ENCODE measurements around the gene WDR4.
"Not testable (repeated sequence)": the region's sequence is repeated elsewhere in the genome, so short reads cannot be mapped to it uniquely, and the experiment has no call there.

The WDR4 gene

GRCh38 chr21:42839271-42840231 lies 39.8 kb downstream of the WDR4 start:
- DNase-seq (ENCODE audit: low read depth in 2 of 2): no peak

- DNase-seq (ENCODE audit: low read depth in 2 of 2): not testable (repeated sequence)
Observed at GRCh38 chr21:42838212-42838690, 41.1 kb downstream of the WDR4 start.

- no peak for DNase-seq (ENCODE audit: low read depth in 2 of 2)
Observed at GRCh38 chr21:42837421-42838211, 41.7 kb downstream of the WDR4 start.

- no peak for DNase-seq (ENCODE audit: low read depth in 2 of 2)
Observed at GRCh38 chr21:42836767-42837301, 42.5 kb downstream of the WDR4 start.

DNA sequence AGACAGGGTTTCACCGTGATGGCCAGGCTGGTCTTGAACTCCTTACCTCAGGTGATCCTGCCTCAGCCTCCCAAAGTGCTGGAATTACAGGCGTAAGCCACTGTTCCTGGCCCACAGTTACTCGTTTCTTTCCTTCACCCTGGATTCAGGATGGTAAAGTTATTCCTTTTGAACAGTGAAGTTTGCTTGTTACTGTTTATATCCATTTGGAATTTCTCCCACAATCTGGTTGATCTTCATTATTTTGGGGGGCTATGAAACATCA lies 43.0 kb downstream of the WDR4 start:
- no peak for DNase-seq (ENCODE audit: low read depth in 2 of 2)

DNA sequence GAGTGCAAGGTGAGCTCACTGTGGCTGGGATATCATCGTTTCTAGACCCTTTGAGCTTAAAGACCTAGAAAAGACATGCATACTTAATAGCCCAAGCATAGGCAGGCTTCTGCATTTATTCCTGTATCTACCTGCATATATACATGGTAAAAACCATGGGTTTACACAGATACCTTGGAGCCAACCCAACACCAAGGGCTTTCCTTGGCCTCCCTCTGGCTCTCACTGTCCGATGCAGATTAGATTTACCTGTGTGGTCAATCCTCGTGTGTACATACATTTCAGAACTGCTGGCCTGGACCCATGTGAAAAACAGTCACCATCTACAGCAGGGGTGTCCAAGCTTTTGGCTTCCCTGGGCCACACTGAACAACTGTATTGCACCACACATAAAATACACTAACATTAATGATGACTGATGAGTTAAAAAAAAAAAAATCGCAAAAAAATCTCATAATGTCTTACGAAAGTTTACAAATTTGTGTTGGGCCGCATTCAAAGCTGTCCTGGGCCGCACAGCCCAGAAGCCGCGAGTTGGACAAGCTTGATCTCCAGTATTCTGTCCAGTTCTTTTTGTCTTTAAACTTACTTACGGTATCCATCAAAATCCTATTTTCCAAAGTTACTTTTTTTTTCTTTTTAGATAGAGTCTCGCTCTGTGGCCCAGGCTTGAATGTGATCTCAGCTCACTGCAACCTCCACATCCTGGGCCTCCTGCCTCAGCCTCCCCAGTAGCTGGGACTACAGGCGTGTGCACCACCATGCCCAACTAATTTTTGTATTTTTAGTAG lies 43.5 kb downstream of the WDR4 start:
- no peak for DNase-seq (ENCODE audit: low read depth in 2 of 2)

GRCh38 chr21:42835211-42835610 lies 44.1 kb downstream of the WDR4 start:
- no peak for DNase-seq (ENCODE audit: low read depth in 2 of 2)

DNA sequence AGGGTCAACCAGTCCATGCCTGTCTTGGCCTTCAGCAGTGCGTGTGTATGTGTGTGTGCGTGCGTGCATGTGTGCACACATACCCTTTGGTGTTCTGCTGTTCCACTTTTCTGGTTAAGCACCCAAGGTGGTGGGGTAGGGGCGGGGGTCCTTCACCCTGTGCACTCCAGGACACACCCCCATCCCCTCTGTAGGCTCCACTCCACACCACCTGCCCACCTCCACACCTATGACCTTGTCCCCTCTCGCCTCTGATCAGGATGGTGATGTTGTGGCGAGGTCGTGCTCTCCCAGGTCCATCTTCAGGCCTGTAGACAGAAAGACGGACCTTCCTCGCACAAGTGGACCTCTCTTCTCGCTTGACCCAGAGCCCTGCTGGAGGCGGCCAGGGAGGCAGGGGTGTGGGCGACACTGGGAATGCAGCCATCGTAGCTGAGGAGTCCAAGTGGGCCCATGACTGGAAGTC lies 44.6 kb downstream of the WDR4 start:
- DNase-seq (ENCODE audit: low read depth in 2 of 2): no peak

GRCh38 chr21:42833859-42834725 lies 45.2 kb downstream of the WDR4 start:
- DNase-seq (ENCODE audit: low read depth in 2 of 2): no peak

GRCh38 chr21:42833439-42833815 lies 45.9 kb downstream of the WDR4 start:
- DNase-seq (ENCODE audit: low read depth in 2 of 2): no peak

- not testable (repeated sequence) for DNase-seq (ENCODE audit: low read depth in 2 of 2)
Observed at GRCh38 chr21:42832321-42832630, 47.1 kb downstream of the WDR4 start.

DNA sequence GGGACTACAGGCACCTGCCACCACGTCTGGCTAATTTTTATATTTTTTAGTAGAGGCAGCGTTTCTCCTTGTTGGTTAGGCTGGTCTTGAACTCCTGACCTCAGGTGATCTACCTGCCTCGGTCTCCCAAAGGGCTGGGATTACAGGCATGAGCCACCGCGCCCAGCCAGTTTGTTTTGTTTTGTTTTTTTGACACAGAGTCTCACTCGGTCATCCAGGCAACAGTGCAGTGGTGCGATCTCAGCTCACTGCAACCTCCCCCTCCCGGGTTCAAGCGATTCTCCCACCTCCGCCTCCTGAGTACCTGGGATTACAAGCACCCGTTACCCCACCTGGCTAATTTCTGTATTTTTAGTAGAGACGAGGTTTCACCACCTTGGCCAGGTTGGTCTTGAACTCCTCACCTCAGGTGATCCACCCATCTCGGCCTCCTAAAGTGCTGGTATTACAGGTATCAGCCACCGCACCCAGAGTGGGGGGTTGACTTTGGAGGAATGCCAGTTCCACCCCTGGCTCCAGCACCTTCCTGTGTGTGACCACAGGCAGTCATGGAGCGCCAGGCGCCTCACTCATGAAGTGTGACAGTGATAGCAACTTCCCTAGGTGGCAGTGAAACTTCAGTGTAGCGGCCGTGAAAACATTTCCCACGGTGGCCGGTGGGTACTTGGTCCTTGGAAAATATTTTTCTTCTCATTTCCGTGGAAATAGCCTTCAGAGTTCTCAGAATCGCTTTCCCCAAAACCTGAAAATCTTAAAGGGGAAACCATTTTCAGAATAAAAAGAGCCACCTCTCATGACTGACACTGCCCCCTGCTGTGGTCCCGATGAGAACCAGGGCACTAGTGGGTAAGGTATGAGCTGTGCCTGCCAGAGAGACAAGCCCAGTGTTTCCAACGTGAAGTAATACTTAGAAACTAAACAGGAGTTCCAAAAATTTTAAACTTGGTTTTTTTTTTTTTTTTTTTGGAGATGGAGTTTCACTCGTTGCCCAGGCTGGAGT lies 48.6 kb downstream of the WDR4 start:
- DNase-seq (ENCODE audit: low read depth in 2 of 2): no peak

DNA sequence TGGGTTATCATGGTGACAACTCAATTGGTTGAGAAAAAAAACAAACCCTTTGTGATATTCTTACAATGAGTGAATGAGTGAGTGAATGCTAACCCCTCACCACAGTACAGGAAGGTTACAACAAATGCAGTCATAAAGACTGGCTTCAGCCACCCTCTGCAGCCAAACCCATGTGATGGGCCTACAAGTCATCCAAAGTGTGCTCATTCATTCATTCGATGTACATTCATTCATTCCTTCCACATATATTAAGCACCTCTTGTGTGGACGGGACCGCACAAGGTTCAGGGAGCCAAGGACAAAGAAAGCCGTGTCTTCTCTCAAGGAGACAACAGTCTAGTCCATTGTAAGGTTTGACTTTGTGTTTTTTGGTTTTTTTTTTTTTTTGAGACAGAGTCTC lies 49.4 kb downstream of the WDR4 start:
- no peak for DNase-seq (ENCODE audit: low read depth in 2 of 2)

DNA sequence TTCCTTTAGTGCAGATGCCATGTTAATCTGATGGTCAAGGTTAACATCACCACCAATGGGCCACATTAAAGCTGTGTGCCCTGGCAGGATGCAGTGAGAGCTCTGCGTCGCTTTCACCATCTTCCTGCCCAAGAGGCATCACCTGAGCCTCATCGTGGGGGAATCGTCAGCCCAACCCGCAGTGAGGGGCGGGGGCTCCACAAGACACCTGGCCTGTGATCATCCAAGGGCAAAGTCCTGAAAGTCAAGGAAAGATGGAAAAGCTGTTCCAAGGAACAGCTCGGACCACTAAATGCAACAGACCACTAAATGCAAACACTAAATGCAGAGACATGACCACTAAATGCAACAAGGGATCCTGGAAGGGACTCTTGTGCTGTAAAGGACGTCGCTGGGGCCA lies 49.9 kb downstream of the WDR4 start:
- no peak for DNase-seq (ENCODE audit: low read depth in 2 of 2)

GRCh38 chr21:42827588-42827987 lies 51.8 kb downstream of the WDR4 start:
- no peak for DNase-seq (ENCODE audit: low read depth in 2 of 2)

GRCh38 chr21:42820616-42821465 lies 58.5 kb downstream of the WDR4 start:
- DNase-seq (ENCODE audit: low read depth in 2 of 2): no peak

- DNase-seq (ENCODE audit: low read depth in 2 of 2): no peak
Observed at GRCh38 chr21:42819861-42820615, 59.3 kb downstream of the WDR4 start.

GRCh38 chr21:42818328-42818749 lies 61.0 kb downstream of the WDR4 start:
- peak in 1 of 2 donors; percentile 21 for DNase-seq (ENCODE audit: low read depth in 2 of 2)
